HG02642 (cell line): Measurements from ENCODE around the gene PERM1.
"Not testable (repeated sequence)": the region's sequence is repeated elsewhere in the genome, so short reads cannot be mapped to it uniquely, and the experiment has no call there.

Experiments used
- ATAC-seq: cut with Tn5 transposase; IDR thresholded peaks from one replicate; pipeline ENCODE4 v1.9.1; 2021; ENCODE audit warnings: mild to moderate bottlenecking; ENCODE audit not compliant: unreplicated experiment, poor library complexity

Gene PERM1

GRCh38 chr1:1014799-1015681 lies 33.1 kb upstream of the PERM1 start:
- no peak for ATAC-seq

GRCh38 chr1:1013922-1014648 lies 32.2 kb upstream of the PERM1 start:
- ATAC-seq, result no peak

- ATAC-seq, result peak; percentile 84
These were observed 31.4 kb upstream of the PERM1 start, which contains the start of gene ISG15 for GRCh38 chr1:1013105-1013921. Gene ISG15, plus strand, starts transcription at chr1:1013497. Its CDS starts 77 bp downstream, at chr1:1013574.

GRCh38 chr1:1012736-1013104 lies 30.8 kb upstream of the PERM1 start:
- peak; percentile 3 for ATAC-seq

GRCh38 chr1:1011396-1011949 lies 29.6 kb upstream of the PERM1 start:
- no peak for ATAC-seq

GRCh38 chr1:1010131-1010530 lies 28.2 kb upstream of the PERM1 start:
- not testable (repeated sequence) for ATAC-seq

GRCh38 chr1:1006305-1007159 lies 24.6 kb upstream of the PERM1 start:
- no peak for ATAC-seq

- ATAC-seq, result no peak
These were observed 23.9 kb upstream of the PERM1 start for GRCh38 chr1:1005774-1006304.

GRCh38 chr1:1004780-1005697 lies 23.1 kb upstream of the PERM1 start:
- ATAC-seq, result no peak

GRCh38 chr1:1004420-1004779 lies 22.5 kb upstream of the PERM1 start:
- ATAC-seq, result no peak

- no peak for ATAC-seq
These were observed 21.9 kb upstream of the PERM1 start for GRCh38 chr1:1003618-1004419.

- ATAC-seq, result no peak
These were observed 19.3 kb upstream of the PERM1 start for GRCh38 chr1:1001057-1001783.

GRCh38 chr1:1000357-1001056 lies 18.6 kb upstream of the PERM1 start:
- ATAC-seq, result peak; percentile 24

- peak; percentile 39 for ATAC-seq
These were observed 17.9 kb upstream of the PERM1 start, which contains the start of gene HES4 for GRCh38 chr1:999725-1000356. Gene HES4, minus strand, starts transcription at chr1:1000097. Its CDS starts 124 bp downstream, at chr1:999973.

- no peak for ATAC-seq
These were observed 17.3 kb upstream of the PERM1 start for GRCh38 chr1:998995-999724.
